ENCODE measurements around the gene FHOD3. TPM values are rescaled to one million over a fixed set of nuclear protein-coding genes. Genes with fewer than 3 reads are reported as not detected.

Gene FHOD3
- polyA plus RNA-seq, 2 of the 4 experiments (the other 2 are of a cell fraction), result 2.5 to 3.6 TPM

DNA sequence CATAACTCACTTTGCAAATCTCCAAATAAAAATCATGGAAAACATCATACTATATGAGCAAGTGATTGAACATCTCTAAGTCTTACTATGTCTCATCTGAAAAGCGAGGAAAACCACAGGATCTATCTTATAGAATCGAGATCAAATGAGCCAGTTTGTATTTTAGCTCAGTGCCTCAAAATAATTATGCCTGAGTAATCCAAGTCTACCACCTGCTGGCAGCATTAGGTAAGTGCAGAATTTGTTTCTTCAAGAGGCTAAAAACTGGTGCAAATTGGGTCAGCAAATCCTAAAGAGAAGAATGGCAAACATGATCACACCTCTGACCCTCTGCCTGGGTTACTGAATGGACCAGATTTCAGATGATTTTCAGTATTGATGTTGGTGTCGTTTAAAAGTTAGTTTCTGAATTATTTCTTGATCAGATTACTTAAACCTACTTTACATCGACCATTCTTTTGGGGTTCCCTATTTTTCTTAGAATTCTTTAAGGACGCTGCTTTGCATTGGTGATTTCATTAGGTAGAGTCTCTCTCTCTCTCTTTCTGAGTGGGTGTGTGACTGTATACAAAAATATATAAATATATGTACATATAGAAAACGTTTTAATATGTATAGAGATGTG, 12.7 kb upstream of the FHOD3 start:
- Histone ChIP-seq H3K27ac (no peak overlapping the region), H3K4me3 (no peak overlapping the region), H3K4me1 (no peaks in the 10 kb centered on the region), H3K9me3 (peaks cover 10% of the 10 kb centered on the region; the same call in 1 of the 3 replicates), H3K4me2 (peak overlapping the region; percentile 29; the same call in 1 of the 3 replicates)
- ATAC-seq, result peak in 1 of 2 experiments; percentile 66; a peak in 4 of 6 replicates
- CTCF ChIA-PET, result interaction anchor here (0.6 to 2.6 kb wide), 25 partner anchors 10 to 576 kb away, joined by 3 to 16 read pairs (median 3); partner anchors contain the start of genes FHOD3 and RPRD1A
- 12% methylated on average over 6 of the region's 6 CpGs for WGBS (ENCODE audit: missing lambda C conversion rate)
- FAIRE-seq, result no peak
- TF ChIP-seq NR3C1 (IDR thresholded peaks at IDR 0.05) (no peak), TP53 (CRISPR knock-in tag; IDR thresholded peaks at IDR 0.05) (no peak), HMGXB4 (CRISPR knock-in tag; IDR thresholded peaks at IDR 0.05; ENCODE audit: borderline replicate concordance) (no peak), MAFK (IDR thresholded peaks at IDR 0.05; ENCODE audit: partially characterized antibody) (no peak), FOSB (CRISPR knock-in tag; IDR thresholded peaks at IDR 0.05) (no peak), SMC3 (IDR thresholded peaks at IDR 0.05) (peak; percentile 79), RAD21 (conservative IDR thresholded peaks at IDR 0.05 in 1 of 2, IDR thresholded peaks at IDR 0.05 in 1 of 2) (peak; percentile 83 to 90), E2F6 (IDR thresholded peaks at IDR 0.05; ENCODE audit: borderline replicate concordance, low read depth) (no peak)
- TF ChIP-seq, protein P1, sequence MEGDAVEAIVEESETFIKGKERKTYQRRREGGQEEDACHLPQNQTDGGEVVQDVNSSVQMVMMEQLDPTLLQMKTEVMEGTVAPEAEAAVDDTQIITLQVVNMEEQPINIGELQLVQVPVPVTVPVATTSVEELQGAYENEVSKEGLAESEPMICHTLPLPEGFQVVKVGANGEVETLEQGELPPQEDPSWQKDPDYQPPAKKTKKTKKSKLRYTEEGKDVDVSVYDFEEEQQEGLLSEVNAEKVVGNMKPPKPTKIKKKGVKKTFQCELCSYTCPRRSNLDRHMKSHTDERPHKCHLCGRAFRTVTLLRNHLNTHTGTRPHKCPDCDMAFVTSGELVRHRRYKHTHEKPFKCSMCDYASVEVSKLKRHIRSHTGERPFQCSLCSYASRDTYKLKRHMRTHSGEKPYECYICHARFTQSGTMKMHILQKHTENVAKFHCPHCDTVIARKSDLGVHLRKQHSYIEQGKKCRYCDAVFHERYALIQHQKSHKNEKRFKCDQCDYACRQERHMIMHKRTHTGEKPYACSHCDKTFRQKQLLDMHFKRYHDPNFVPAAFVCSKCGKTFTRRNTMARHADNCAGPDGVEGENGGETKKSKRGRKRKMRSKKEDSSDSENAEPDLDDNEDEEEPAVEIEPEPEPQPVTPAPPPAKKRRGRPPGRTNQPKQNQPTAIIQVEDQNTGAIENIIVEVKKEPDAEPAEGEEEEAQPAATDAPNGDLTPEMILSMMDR (IDR thresholded peaks at IDR 0.05), result peak; percentile 78
- TF ChIP-seq, protein P2, sequence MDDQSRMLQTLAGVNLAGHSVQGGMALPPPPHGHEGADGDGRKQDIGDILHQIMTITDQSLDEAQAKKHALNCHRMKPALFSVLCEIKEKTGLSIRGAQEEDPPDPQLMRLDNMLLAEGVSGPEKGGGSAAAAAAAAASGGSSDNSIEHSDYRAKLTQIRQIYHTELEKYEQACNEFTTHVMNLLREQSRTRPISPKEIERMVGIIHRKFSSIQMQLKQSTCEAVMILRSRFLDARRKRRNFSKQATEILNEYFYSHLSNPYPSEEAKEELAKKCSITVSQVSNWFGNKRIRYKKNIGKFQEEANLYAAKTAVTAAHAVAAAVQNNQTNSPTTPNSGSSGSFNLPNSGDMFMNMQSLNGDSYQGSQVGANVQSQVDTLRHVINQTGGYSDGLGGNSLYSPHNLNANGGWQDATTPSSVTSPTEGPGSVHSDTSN (IDR thresholded peaks at IDR 0.05), result no peak
- POLR2A ChIA-PET, result no interaction called here
- DNase-seq (ENCODE audit: low read depth in 1 of 2, low spot score in 1 of 2), result peak; percentile 20 to 62

- Histone ChIP-seq H3K4me2 (no peak overlapping the region), H3K9me3 (peaks cover 10% of the 10 kb centered on the region; the same call in 1 of the 3 replicates), H3K27ac (no peak overlapping the region), H3K4me3 (no peak overlapping the region), H3K4me1 (no peaks in the 10 kb centered on the region)
- TF ChIP-seq, protein P2 (IDR thresholded peaks at IDR 0.05), result no peak
- no peak for TF ChIP-seq HOXA7 (CRISPR knock-in tag; IDR thresholded peaks at IDR 0.05)
- TF ChIP-seq HOXB13 (CRISPR knock-in tag; IDR thresholded peaks at IDR 0.05; ENCODE audit: low read depth), result no peak
- no peak for TF ChIP-seq E2F6 (IDR thresholded peaks at IDR 0.05; ENCODE audit: borderline replicate concordance, low read depth)
- no peak for TF ChIP-seq KDM5A (IDR thresholded peaks at IDR 0.05)
- no peak for TF ChIP-seq HOXB5 (CRISPR knock-in tag; IDR thresholded peaks at IDR 0.05)
- TF ChIP-seq, protein P3, sequence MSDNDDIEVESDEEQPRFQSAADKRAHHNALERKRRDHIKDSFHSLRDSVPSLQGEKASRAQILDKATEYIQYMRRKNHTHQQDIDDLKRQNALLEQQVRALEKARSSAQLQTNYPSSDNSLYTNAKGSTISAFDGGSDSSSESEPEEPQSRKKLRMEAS (IDR thresholded peaks at IDR 0.05), result no peak
- TF ChIP-seq, protein P1 (IDR thresholded peaks at IDR 0.05), result no peak
- no peak for TF ChIP-seq TP53 (CRISPR knock-in tag; IDR thresholded peaks at IDR 0.05)
- TF ChIP-seq CBX8 (IDR thresholded peaks at IDR 0.05), result no peak
- no peak for TF ChIP-seq POLR2AphosphoS2 (conservative IDR thresholded peaks at IDR 0.05; ENCODE audit: low read length)
- no peak for TF ChIP-seq KDM1A (IDR thresholded peaks at IDR 0.05; ENCODE audit: low read depth)
- no peak for TF ChIP-seq JUNB (IDR thresholded peaks at IDR 0.05)
- CTCF ChIA-PET, result interaction anchor here (0.6 to 3.3 kb wide), 3 partner anchors 139 to 270 kb away, joined by 3 to 10 read pairs (median 3); no protein-coding TSS in a partner anchor
- FAIRE-seq (no peak), ATAC-seq (no peak), DNase-seq (ENCODE audit: low read depth in 1 of 2, low spot score in 1 of 2) (no peak)
- POLR2A ChIA-PET, result no interaction called here
- 37% methylated on average over 2 of the region's 2 CpGs for WGBS (ENCODE audit: missing lambda C conversion rate)
Observed at GRCh38 chr18:36287653-36288052, 9.9 kb upstream of the FHOD3 start.
